T-helper 17 cell (primary cell): ENCODE data around the gene FRK. TPM values are rescaled to one million over a fixed set of nuclear protein-coding genes. Genes with fewer than 3 reads are reported as not detected.
"Not testable (repeated sequence)": the region's sequence is repeated elsewhere in the genome, so short reads cannot be mapped to it uniquely, and the experiment has no call there.

Experiments used
- ATAC-seq: fragments of 150-1000 bp; cut with Tn5 transposase; 2 replicates; pipeline ENCODE4 v1.10.0; 2021; ENCODE audit warnings: mild to moderate bottlenecking, moderate library complexity
- DNase-seq, 3 donors: peaks; one replicate each; pipeline versions ENCODE4 v3.0.0 to v3.0.0-alpha.2; 2020 to 2021
- H3K9me3 ChIP-seq: one replicate; pipeline ENCODE4 v1.7.0; 2013; ENCODE audit warnings: low read length, mild to moderate bottlenecking; ENCODE audit not compliant: control insufficient read depth, poor library complexity, severe bottlenecking
- H3K27ac Mint-ChIP-seq: one replicate; pipeline ENCODE4 v1.8.0; 2022; ENCODE audit warnings: mild to moderate bottlenecking, moderate library complexity, mixed read lengths
- H3K27me3 Mint-ChIP-seq: one replicate; pipeline ENCODE4 v1.8.0; 2022; ENCODE audit warnings: mixed read lengths
- H3K36me3 Mint-ChIP-seq: one replicate; pipeline ENCODE4 v1.8.0; 2022; ENCODE audit warnings: low read depth, mixed read lengths
- H3K4me1 Mint-ChIP-seq: one replicate; pipeline ENCODE4 v1.8.0; 2022; ENCODE audit warnings: mild to moderate bottlenecking, mixed read lengths
- H3K4me3 Mint-ChIP-seq: one replicate; pipeline ENCODE4 v1.8.0; 2022; ENCODE audit warnings: mild to moderate bottlenecking, moderate library complexity, mixed read lengths
- total RNA-seq, 4 donors: library from RNA in 2 of 4; stranded (reverse) in 2 of 4; gene quantifications; one replicate each; pipeline ENCODE4 v1.2.3 and lab custom pipeline; 2022 to 2026

The FRK gene
- total RNA-seq, 2 donors from 2014 or later: 0.02 TPM; not detected in 1

- Mint-ChIP-seq H3K27me3 (peaks cover 12% of the 10 kb centered on the region), H3K4me3 (no peak overlapping the region), H3K4me1 (no peaks in the 10 kb centered on the region), H3K36me3 (no peaks in the 10 kb centered on the region), H3K27ac (no peak overlapping the region)
- DNase-seq (no peak), ATAC-seq (no peak)
- H3K9me3 ChIP-seq: no peaks in the 10 kb centered on the region
Measured at GRCh38 chr6:116070101-116070500, 9.4 kb upstream of the FRK start.

- Mint-ChIP-seq H3K27ac (no peak overlapping the region), H3K4me1 (no peaks in the 10 kb centered on the region), H3K27me3 (peaks cover 18% of the 10 kb centered on the region), H3K36me3 (no peaks in the 10 kb centered on the region), H3K4me3 (no peak overlapping the region)
- DNase-seq: no peak
- no peaks in the 10 kb centered on the region for H3K9me3 ChIP-seq
- ATAC-seq: no peak
Measured at GRCh38 chr6:116066789-116067188, 6.1 kb upstream of the FRK start.

- Mint-ChIP-seq H3K4me3 (no peak overlapping the region), H3K27ac (no peak overlapping the region), H3K4me1 (no peaks in the 10 kb centered on the region), H3K27me3 (peaks cover 38% of the 10 kb centered on the region), H3K36me3 (no peaks in the 10 kb centered on the region)
- DNase-seq (no peak), ATAC-seq (no peak)
- H3K9me3 ChIP-seq: no peaks in the 10 kb centered on the region
Measured at GRCh38 chr6:116064666-116065065, 4.0 kb upstream of the FRK start.

- no peaks in the 10 kb centered on the region for H3K9me3 ChIP-seq
- ATAC-seq (no peak), DNase-seq (no peak)
- Mint-ChIP-seq H3K27me3 (peaks cover 35% of the 10 kb centered on the region), H3K4me1 (no peaks in the 10 kb centered on the region), H3K36me3 (no peaks in the 10 kb centered on the region), H3K27ac (no peak overlapping the region), H3K4me3 (no peak overlapping the region)
Measured at GRCh38 chr6:116062496-116062895, 1.8 kb upstream of the FRK start.

- no peak for ATAC-seq
- no peak overlapping the region for H3K4me3 Mint-ChIP-seq
- peaks cover 30% of the 10 kb centered on the region for H3K27me3 Mint-ChIP-seq
- no peaks in the 10 kb centered on the region for H3K9me3 ChIP-seq
- no peaks in the 10 kb centered on the region for H3K4me1 Mint-ChIP-seq
- no peak overlapping the region for H3K27ac Mint-ChIP-seq
- H3K36me3 Mint-ChIP-seq: no peaks in the 10 kb centered on the region
- no peak for DNase-seq
Measured at GRCh38 chr6:116059713-116060571, 749 bp downstream of the FRK start.

GRCh38 chr6:116057766-116058165, 2.9 kb downstream of the FRK start:
- ATAC-seq (no peak), DNase-seq (no peak)
- peaks cover 26% of the 10 kb centered on the region for H3K27me3 Mint-ChIP-seq
- H3K27ac Mint-ChIP-seq: no peak overlapping the region
- H3K9me3 ChIP-seq: no peaks in the 10 kb centered on the region
- no peaks in the 10 kb centered on the region for H3K36me3 Mint-ChIP-seq
- H3K4me3 Mint-ChIP-seq: no peak overlapping the region
- no peaks in the 10 kb centered on the region for H3K4me1 Mint-ChIP-seq

GRCh38 chr6:116055513-116055912, 5.2 kb downstream of the FRK start:
- H3K9me3 ChIP-seq: no peaks in the 10 kb centered on the region
- Mint-ChIP-seq H3K4me3 (no peak overlapping the region), H3K36me3 (no peaks in the 10 kb centered on the region), H3K4me1 (no peaks in the 10 kb centered on the region), H3K27me3 (peaks cover 25% of the 10 kb centered on the region), H3K27ac (no peak overlapping the region)
- DNase-seq: no peak
- no peak for ATAC-seq

- H3K27me3 Mint-ChIP-seq: peaks cover 29% of the 10 kb centered on the region
- no peaks in the 10 kb centered on the region for H3K9me3 ChIP-seq
Measured at GRCh38 chr6:116051244-116051643, 9.4 kb downstream of the FRK start.

GRCh38 chr6:116050737-116051136, 10.0 kb downstream of the FRK start:
- H3K4me1 Mint-ChIP-seq: no peaks in the 10 kb centered on the region

More at GRCh38 chr6:116051244-116051643, 9.4 kb downstream of the FRK start:
- ATAC-seq: no peak
- DNase-seq: no peak
- Mint-ChIP-seq H3K4me3 (no peak overlapping the region), H3K27ac (no peak overlapping the region), H3K36me3 (peaks cover 2% of the 10 kb centered on the region), H3K4me1 (no peaks in the 10 kb centered on the region)

GRCh38 chr6:116049321-116049720, 11.4 kb downstream of the FRK start:
- H3K9me3 ChIP-seq: no peaks in the 10 kb centered on the region
- no peak for ATAC-seq
- Mint-ChIP-seq H3K36me3 (peaks cover 2% of the 10 kb centered on the region), H3K27ac (no peak overlapping the region), H3K27me3 (peaks cover 29% of the 10 kb centered on the region), H3K4me1 (no peaks in the 10 kb centered on the region), H3K4me3 (no peak overlapping the region)
- DNase-seq: no peak

More at GRCh38 chr6:116050737-116051136, 10.0 kb downstream of the FRK start:
- no peak for ATAC-seq
- DNase-seq: no peak
- no peak overlapping the region for H3K27ac Mint-ChIP-seq
- no peak overlapping the region for H3K4me3 Mint-ChIP-seq
- H3K9me3 ChIP-seq: no peaks in the 10 kb centered on the region
- peaks cover 29% of the 10 kb centered on the region for H3K27me3 Mint-ChIP-seq
- peaks cover 2% of the 10 kb centered on the region for H3K36me3 Mint-ChIP-seq

- no peak for DNase-seq
- no peak for ATAC-seq
- peaks cover 44% of the 10 kb centered on the region for H3K27me3 Mint-ChIP-seq
- peaks cover 5% of the 10 kb centered on the region for H3K36me3 Mint-ChIP-seq
- H3K4me3 Mint-ChIP-seq: no peak overlapping the region
- no peak overlapping the region for H3K27ac Mint-ChIP-seq
- H3K9me3 ChIP-seq: no peaks in the 10 kb centered on the region
- H3K4me1 Mint-ChIP-seq: no peaks in the 10 kb centered on the region
Measured at GRCh38 chr6:116047173-116047933, 13.3 kb downstream of the FRK start.

GRCh38 chr6:116046737-116047136, 14.0 kb downstream of the FRK start:
- Mint-ChIP-seq H3K27me3 (peaks cover 39% of the 10 kb centered on the region), H3K4me3 (no peak overlapping the region), H3K27ac (no peak overlapping the region), H3K4me1 (no peaks in the 10 kb centered on the region), H3K36me3 (peaks cover 5% of the 10 kb centered on the region)
- DNase-seq: no peak
- no peaks in the 10 kb centered on the region for H3K9me3 ChIP-seq
- no peak for ATAC-seq

- DNase-seq, H3K9me3 ChIP-seq, H3K4me3 Mint-ChIP-seq, ATAC-seq, H3K27ac Mint-ChIP-seq, H3K4me1 Mint-ChIP-seq, H3K36me3 Mint-ChIP-seq: not testable (repeated sequence)
- peaks cover 42% of the 10 kb centered on the region for H3K27me3 Mint-ChIP-seq
Measured at GRCh38 chr6:116046272-116046671, 14.4 kb downstream of the FRK start.
